ENCODE data around the gene ITGBL1.

ITGBL1 gene

DNA sequence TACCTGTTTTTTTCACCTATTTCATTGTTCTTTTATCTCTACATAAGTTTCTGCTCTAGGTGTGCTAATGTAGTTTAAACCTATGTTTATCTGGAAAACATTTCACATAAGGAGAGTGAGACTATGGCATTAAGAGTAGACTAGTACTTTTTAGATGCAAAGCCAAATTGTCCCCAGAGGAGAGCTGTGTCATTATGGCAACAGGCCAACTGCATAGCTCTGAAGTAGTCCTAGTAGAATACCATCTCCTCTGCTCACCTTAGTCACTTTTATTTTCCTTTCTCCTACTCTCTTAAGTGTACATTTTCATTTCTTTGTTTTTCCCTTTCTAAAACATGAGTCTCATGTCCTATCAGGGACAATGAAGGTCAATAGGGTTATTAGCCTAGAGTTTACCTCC lies 123.1 kb downstream of the ITGBL1 start:
- H3K27me3 ChIP-seq (ENCODE audit: insufficient read depth, low read length): no peaks in the 10 kb centered on the region
- H3K9ac ChIP-seq (ENCODE audit: low read length): no peak overlapping the region
- no peaks in the 10 kb centered on the region for H4K20me1 ChIP-seq (ENCODE audit: insufficient read depth, low read length)
- H3K27ac ChIP-seq (ENCODE audit: low read depth, low read length, poor library complexity, severe bottlenecking): no peak overlapping the region
- H3K36me3 ChIP-seq (ENCODE audit: insufficient read depth, low read length): no peaks in the 10 kb centered on the region
- H3K79me2 ChIP-seq (ENCODE audit: insufficient read depth, low read length): no peaks in the 10 kb centered on the region
- TF ChIP-seq, protein P1, sequence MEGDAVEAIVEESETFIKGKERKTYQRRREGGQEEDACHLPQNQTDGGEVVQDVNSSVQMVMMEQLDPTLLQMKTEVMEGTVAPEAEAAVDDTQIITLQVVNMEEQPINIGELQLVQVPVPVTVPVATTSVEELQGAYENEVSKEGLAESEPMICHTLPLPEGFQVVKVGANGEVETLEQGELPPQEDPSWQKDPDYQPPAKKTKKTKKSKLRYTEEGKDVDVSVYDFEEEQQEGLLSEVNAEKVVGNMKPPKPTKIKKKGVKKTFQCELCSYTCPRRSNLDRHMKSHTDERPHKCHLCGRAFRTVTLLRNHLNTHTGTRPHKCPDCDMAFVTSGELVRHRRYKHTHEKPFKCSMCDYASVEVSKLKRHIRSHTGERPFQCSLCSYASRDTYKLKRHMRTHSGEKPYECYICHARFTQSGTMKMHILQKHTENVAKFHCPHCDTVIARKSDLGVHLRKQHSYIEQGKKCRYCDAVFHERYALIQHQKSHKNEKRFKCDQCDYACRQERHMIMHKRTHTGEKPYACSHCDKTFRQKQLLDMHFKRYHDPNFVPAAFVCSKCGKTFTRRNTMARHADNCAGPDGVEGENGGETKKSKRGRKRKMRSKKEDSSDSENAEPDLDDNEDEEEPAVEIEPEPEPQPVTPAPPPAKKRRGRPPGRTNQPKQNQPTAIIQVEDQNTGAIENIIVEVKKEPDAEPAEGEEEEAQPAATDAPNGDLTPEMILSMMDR (IDR thresholded peaks at IDR 0.05; ENCODE audit: low read length): no peak
- TF ChIP-seq EZH2 (IDR thresholded peaks at IDR 0.05; ENCODE audit: borderline replicate concordance, low read length): no peak
- no peak overlapping the region for H3K4me2 ChIP-seq (ENCODE audit: low read length)
- H3K4me3 ChIP-seq (ENCODE audit: low read depth, low read length, poor library complexity, severe bottlenecking): no peak overlapping the region
- no peaks in the 10 kb centered on the region for H3K9me3 ChIP-seq (ENCODE audit: low read length)
- H2AFZ ChIP-seq (ENCODE audit: low read length): no peak overlapping the region
- no peaks in the 10 kb centered on the region for H3F3A ChIP-seq (ENCODE audit: insufficient read depth, low read length)
- H3K9me2 ChIP-seq (ENCODE audit: low read depth, low read length): no peaks in the 10 kb centered on the region
- H3K4me1 ChIP-seq (ENCODE audit: insufficient read depth, low read length, severe bottlenecking): no peaks in the 10 kb centered on the region

DNA sequence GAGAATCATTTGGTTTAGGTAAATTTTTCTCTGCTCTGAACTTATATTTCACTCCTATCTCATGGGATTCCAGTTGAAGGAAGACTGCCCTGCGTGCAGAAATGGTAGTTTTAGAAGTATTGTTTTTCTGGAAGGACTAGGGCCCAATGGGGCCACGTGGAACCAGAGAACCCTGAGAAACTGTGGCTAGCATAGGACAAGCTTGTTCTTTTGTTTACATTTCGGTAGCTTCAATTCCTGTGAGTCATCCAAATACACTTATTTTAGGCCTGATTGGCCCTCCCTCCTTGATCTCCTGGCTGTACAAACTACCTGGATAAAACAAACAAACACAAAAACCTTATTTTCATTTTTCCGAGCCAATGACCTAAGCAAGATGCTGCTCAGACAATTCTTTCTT lies 124.0 kb downstream of the ITGBL1 start:
- no peak overlapping the region for H2AFZ ChIP-seq (ENCODE audit: low read length)
- no peak overlapping the region for H3K9ac ChIP-seq (ENCODE audit: low read length)
- H3K4me1 ChIP-seq (ENCODE audit: insufficient read depth, low read length, severe bottlenecking): no peaks in the 10 kb centered on the region
- H3K9me2 ChIP-seq (ENCODE audit: low read depth, low read length): no peaks in the 10 kb centered on the region
- TF ChIP-seq EZH2 (IDR thresholded peaks at IDR 0.05; ENCODE audit: borderline replicate concordance, low read length): no peak
- TF ChIP-seq, protein P1 (IDR thresholded peaks at IDR 0.05; ENCODE audit: low read length): no peak
- H3K27ac ChIP-seq (ENCODE audit: low read depth, low read length, poor library complexity, severe bottlenecking): no peak overlapping the region
- no peaks in the 10 kb centered on the region for H3K36me3 ChIP-seq (ENCODE audit: insufficient read depth, low read length)
- no peak overlapping the region for H3K4me3 ChIP-seq (ENCODE audit: low read depth, low read length, poor library complexity, severe bottlenecking)
- H3K27me3 ChIP-seq (ENCODE audit: insufficient read depth, low read length): no peaks in the 10 kb centered on the region; the same call in 1 of the 2 replicates
- no peaks in the 10 kb centered on the region for H3K79me2 ChIP-seq (ENCODE audit: insufficient read depth, low read length)
- no peak overlapping the region for H3K4me2 ChIP-seq (ENCODE audit: low read length)
- no peaks in the 10 kb centered on the region for H4K20me1 ChIP-seq (ENCODE audit: insufficient read depth, low read length)
- H3K9me3 ChIP-seq (ENCODE audit: low read length): no peaks in the 10 kb centered on the region
- no peaks in the 10 kb centered on the region for H3F3A ChIP-seq (ENCODE audit: insufficient read depth, low read length)

DNA sequence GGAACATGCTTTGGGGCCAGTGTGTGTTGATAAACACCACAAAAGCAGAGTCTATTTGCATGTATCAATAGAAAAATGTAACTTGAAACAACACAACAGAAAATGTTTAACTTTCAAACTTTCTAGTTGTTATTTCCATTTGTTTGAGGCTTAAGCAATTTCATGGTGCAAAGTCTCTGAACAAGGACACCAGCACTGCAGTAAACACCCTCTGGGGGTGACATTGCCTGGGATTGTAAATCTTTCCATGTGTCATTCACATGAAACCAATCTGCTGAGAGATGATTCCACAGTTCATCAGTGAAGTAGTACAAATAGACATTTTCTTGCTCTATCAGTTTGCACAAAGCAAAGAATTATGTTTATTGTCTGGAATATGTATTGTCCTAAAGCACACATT lies 124.5 kb downstream of the ITGBL1 start:
- Histone ChIP-seq H2AFZ (ENCODE audit: low read length) (no peak overlapping the region), H3K9me2 (ENCODE audit: low read depth, low read length) (no peaks in the 10 kb centered on the region), H3K79me2 (ENCODE audit: insufficient read depth, low read length) (no peaks in the 10 kb centered on the region), H3K27me3 (ENCODE audit: insufficient read depth, low read length) (no peaks in the 10 kb centered on the region; the same call in 1 of the 2 replicates), H4K20me1 (ENCODE audit: insufficient read depth, low read length) (no peaks in the 10 kb centered on the region), H3K9ac (ENCODE audit: low read length) (no peak overlapping the region), H3K9me3 (ENCODE audit: low read length) (no peaks in the 10 kb centered on the region), H3K4me1 (ENCODE audit: insufficient read depth, low read length, severe bottlenecking) (no peaks in the 10 kb centered on the region), H3K36me3 (ENCODE audit: insufficient read depth, low read length) (no peaks in the 10 kb centered on the region), H3F3A (ENCODE audit: insufficient read depth, low read length) (no peaks in the 10 kb centered on the region), H3K27ac (ENCODE audit: low read depth, low read length, poor library complexity, severe bottlenecking) (no peak overlapping the region), H3K4me3 (ENCODE audit: low read depth, low read length, poor library complexity, severe bottlenecking) (no peak overlapping the region), H3K4me2 (ENCODE audit: low read length) (no peak overlapping the region)
- TF ChIP-seq EZH2 (IDR thresholded peaks at IDR 0.05; ENCODE audit: borderline replicate concordance, low read length): no peak
- TF ChIP-seq, protein P1 (IDR thresholded peaks at IDR 0.05; ENCODE audit: low read length): no peak
